HTERT RPE-1 (cell line): ENCODE data around the gene MEIS2.

Experiments used
- in situ Hi-C: fragments of 300-500 bp; cut with MboI; formaldehyde crosslinking; loops from 4 replicates; pipeline ENCODE4 v1.14.3; 2020; ENCODE audit warnings: low sequenced_read_pairs

The MEIS2 gene

GRCh38 chr15:37041836-37042235 is 58.5 kb downstream of the MEIS2 start:
- in situ Hi-C loops: no loop called here

DNA sequence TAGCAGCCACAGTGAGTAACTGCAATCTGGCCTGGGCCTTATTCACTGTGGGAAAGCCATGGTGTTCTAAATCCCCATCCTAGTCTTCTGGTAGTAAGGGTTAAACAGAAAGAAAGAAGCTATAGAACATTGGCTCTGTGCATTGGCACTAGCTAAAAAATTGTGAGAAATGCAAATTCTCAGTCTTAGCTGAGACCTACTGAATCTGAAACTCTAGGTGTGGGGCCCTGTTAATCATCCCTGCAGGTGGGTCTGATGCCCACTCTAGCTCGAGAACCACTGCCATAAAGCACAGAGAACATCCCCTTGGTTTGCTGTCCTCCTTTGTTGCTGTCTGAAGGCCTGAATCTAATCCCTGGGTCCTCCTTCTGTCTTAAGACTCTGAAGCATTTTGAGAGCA is 59.3 kb downstream of the MEIS2 start:
- in situ Hi-C loops: no loop called here

DNA sequence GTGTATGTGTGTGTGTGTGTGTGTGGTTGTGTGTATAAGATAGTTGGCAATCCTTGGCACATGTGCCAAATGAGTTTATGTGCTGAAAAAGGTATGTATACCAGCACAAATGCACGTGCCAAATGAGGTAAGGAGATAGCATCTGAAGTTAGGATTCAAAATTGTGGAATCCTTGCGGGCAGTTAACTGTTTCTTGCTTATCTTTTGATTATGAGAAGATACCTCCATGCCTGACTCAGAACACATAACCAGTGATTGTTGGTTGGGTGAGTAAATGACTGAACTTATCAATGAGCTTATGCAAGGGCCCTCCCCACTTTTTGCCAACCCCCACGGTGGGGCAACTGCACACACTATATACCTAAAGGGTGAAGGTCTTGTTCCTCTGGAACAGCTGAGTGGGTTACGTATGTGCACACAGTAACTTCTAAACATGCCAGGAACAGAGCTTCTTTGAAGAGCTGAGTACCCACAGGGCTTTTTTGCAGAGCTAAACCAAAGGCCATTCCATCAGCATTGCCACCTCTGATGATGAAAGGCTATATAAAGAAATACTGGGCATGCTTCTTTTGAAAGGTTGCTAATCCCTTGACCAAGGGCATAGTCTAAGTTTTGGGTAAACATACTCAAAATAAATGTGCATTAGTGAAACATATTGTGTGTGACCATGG is 60.1 kb downstream of the MEIS2 start:
- in situ Hi-C loops: no loop called here

- in situ Hi-C loops: no loop called here
Measured at GRCh38 chr15:37038716-37039106, 61.6 kb downstream of the MEIS2 start.

GRCh38 chr15:37037850-37038715 is 62.3 kb downstream of the MEIS2 start:
- in situ Hi-C loops: no loop called here

DNA sequence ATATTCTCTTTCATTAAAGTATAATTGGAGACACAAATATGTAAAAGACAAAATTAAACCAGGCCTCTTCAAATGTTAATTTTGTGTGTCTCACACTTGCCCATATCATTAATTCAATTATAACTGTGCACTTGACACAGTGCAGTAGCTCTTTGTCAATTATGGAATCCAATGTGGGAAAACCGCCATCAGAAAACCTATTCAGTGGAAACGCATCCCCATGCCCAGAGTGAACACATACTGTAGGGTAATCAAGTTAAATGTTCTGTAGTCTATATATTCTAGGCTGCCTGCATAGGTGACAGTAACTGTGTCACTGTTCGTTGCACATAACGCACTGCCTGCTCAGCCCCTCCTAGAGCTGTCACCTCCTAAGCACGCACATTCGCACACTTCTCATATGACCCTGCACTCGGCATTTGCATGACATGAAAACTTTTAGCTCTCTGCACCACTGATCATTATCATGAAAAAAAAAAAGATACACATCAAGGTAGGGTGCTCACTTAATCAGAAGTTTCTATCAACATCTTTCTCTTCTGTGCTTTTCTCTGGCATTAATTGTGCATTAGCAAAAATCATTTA is 63.2 kb downstream of the MEIS2 start:
- in situ Hi-C loops: no loop called here

GRCh38 chr15:37034835-37035748 is 65.3 kb downstream of the MEIS2 start:
- in situ Hi-C loops: no loop called here

GRCh38 chr15:37034392-37034791 is 66.0 kb downstream of the MEIS2 start:
- in situ Hi-C loops: no loop called here

DNA sequence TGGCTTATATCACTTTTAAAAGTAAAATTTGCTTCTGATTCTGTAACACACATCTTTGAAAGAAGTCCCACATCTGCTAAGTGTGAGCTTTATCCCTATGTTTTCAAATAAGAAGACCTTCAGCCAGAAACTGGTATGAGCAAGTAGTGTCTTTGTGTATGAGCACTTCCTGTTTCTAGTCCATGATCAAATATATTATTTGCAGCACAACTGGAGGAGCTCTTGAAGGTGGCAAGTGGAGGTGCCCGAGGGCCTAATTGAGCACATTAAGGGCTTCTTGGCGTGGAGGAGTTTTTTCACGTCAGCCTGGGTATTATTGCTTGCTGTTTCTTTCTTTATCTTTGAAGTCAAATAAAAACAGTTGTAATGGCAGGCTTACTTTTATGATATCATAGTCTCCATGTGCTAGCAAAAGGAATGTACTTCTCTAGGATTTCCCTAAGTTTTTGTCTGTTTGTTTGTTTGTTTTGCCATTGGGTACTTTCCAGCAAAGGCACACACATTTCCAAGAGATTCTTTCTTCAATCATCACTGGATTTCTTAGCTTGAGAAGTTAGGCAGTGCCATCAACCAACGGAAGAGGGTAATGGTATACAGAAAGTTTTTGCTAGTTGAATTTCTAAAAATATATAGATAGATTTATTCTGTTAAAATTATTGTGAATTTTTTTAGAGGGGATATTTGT is 68.1 kb downstream of the MEIS2 start:
- in situ Hi-C loops: no loop called here

DNA sequence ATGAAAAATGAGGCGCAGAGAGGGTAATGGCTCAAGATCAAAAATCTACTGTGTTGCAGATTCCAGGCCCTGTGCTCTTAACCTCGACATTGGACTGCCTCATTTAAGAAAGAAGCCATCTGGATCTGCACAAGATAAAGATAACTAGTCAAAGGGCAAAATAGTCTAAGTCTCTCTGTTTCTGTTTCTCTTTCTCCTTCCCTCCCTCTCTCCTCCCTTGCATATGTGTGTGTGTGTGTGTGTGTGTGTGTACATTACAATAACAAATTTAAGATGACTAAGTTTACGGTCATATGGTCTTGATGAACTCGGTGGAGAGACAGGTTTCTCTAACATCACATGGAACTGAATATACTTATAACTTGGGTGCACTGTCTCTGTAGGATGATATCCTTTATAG is 69.2 kb downstream of the MEIS2 start:
- in situ Hi-C loops: no loop called here

- in situ Hi-C loops: no loop called here
Measured at GRCh38 chr15:37028625-37029296, 71.6 kb downstream of the MEIS2 start.

DNA sequence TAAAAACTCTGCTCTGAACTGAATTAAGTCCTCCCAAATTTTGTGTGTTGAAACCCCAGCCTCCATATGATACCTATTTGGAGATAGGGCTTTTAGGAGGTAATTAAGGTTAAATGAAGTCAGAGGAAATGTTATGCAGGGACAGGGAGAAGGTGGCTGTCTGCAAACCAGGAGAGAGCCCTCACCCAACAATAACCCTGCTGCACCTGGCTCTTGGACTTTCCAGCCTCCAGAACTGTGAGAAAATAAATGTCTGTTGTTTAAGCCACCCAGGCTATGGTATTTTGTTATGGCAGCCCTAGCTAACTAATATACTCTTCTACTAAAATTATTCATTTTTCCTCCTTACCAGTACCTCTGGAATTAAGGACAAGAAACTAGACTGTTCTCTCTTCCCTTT is 79.5 kb downstream of the MEIS2 start:
- in situ Hi-C loops: no loop called here

- in situ Hi-C loops: no loop called here
Measured at GRCh38 chr15:37019479-37020433, 80.6 kb downstream of the MEIS2 start.

- in situ Hi-C loops: no loop called here
Measured at GRCh38 chr15:37017031-37017625, 83.2 kb downstream of the MEIS2 start.

GRCh38 chr15:37016231-37016630 is 84.1 kb downstream of the MEIS2 start:
- in situ Hi-C loops: no loop called here

- in situ Hi-C loops: no loop called here
Measured at GRCh38 chr15:37015451-37015850, 84.9 kb downstream of the MEIS2 start.

DNA sequence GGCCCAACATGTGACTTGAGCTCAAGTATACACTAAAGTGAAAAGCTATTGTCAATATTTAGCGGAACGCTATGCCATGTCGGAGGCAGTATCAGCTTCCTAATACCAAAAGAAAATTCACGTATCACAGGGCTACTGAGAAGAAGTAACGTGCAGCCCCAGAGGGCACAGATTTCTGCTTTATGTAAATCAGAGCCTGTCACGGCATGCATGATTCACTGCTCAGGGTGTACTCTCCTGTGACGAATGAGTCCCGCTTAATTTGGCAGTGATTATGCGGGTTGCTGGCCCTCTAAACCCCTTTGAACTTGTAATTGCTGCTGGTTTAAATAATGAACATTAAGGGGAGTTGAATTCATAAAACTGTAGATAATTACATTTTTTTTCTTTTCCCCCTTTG is 85.3 kb downstream of the MEIS2 start:
- in situ Hi-C loops: no loop called here

DNA sequence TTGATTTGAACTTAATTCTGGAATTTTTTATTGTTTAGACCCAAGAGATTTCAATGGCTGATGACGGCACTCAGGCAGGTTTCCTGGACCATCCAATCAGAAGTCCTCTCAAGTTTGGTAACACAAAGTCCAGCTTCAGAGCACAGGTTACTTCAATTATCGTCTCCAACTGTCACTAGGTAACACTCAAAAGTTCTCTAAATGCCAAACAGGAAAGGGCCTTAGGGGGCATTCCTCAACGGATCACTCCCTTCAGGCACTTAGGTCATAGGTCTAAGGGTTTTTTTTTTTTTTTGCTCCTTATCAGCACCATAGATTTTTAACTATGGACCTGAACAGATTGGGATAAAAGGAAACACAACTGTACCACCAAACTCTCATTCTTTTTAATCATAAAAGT is 85.8 kb downstream of the MEIS2 start:
- in situ Hi-C loops: no loop called here
